ENCODE results near the gene OTX2.

OTX2 gene

GRCh38 chr14:56812364-56813141 lies 2.3 kb upstream of the OTX2 start:
- in situ Hi-C loops (cut with MboI; ENCODE audit: low sequenced_read_pairs), result no loop called here

- in situ Hi-C loops (cut with MboI; ENCODE audit: low sequenced_read_pairs), result no loop called here
Measured at GRCh38 chr14:56811593-56812363, 1.5 kb upstream of the OTX2 start.

GRCh38 chr14:56810836-56811592 lies 735 bp upstream of the OTX2 start:
- in situ Hi-C loops (cut with MboI; ENCODE audit: low sequenced_read_pairs), result no loop called here

GRCh38 chr14:56809270-56810146 lies 771 bp downstream of the OTX2 start:
- in situ Hi-C loops (cut with MboI; ENCODE audit: low sequenced_read_pairs), result no loop called here

GRCh38 chr14:56808383-56809269 lies 1.7 kb downstream of the OTX2 start:
- in situ Hi-C loops (cut with MboI; ENCODE audit: low sequenced_read_pairs), result no loop called here

GRCh38 chr14:56808110-56808382 lies 2.2 kb downstream of the OTX2 start:
- in situ Hi-C loops (cut with MboI; ENCODE audit: low sequenced_read_pairs), result no loop called here

GRCh38 chr14:56807386-56808109 lies 2.7 kb downstream of the OTX2 start:
- in situ Hi-C loops (cut with MboI; ENCODE audit: low sequenced_read_pairs), result no loop called here

- in situ Hi-C loops (cut with MboI; ENCODE audit: low sequenced_read_pairs), result no loop called here
Measured at GRCh38 chr14:56806760-56807159, 3.5 kb downstream of the OTX2 start.

- in situ Hi-C loops (cut with MboI; ENCODE audit: low sequenced_read_pairs), result no loop called here
Measured at GRCh38 chr14:56805992-56806727, 4.1 kb downstream of the OTX2 start.

GRCh38 chr14:56805201-56805991 lies 4.9 kb downstream of the OTX2 start:
- in situ Hi-C loops (cut with MboI; ENCODE audit: low sequenced_read_pairs), result no loop called here

- in situ Hi-C loops (cut with MboI; ENCODE audit: low sequenced_read_pairs), result no loop called here
Measured at GRCh38 chr14:56803816-56804535, 6.3 kb downstream of the OTX2 start.

- in situ Hi-C loops (cut with MboI; ENCODE audit: low sequenced_read_pairs), result no loop called here
Measured at GRCh38 chr14:56801920-56802319, 8.4 kb downstream of the OTX2 start.

GRCh38 chr14:56799343-56799645 lies 11.0 kb downstream of the OTX2 start:
- in situ Hi-C loops (cut with MboI; ENCODE audit: low sequenced_read_pairs), result no loop called here

- in situ Hi-C loops (cut with MboI; ENCODE audit: low sequenced_read_pairs), result no loop called here
Measured at GRCh38 chr14:56798447-56799342, 11.6 kb downstream of the OTX2 start.

- in situ Hi-C loops (cut with MboI; ENCODE audit: low sequenced_read_pairs), result no loop called here
Measured at GRCh38 chr14:56797569-56798446, 12.5 kb downstream of the OTX2 start.

Data from HL-60/S4 (cell line).